ENCODE data around the gene MAPKAPK3.

The MAPKAPK3 gene

DNA sequence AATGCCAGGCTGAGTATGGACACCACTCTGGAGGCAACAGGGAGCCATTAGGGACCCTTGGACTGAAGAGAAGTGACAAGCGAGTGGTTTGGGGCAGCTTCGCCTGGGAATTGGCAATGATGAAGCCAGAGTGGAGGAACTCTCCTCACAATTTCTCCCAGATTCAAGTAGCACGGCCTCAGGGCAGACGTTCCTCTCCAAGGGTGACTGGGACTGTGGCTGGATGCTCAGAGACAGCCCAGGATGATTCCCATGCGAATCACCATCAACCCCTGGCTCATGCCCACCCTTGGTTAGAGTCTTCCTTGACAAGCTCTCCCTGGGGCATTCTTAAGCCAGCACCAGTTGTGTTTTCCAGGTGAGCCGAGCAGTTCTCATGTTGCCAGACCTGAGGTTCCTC, 41.5 kb downstream of the MAPKAPK3 start:
- Histone ChIP-seq H2AFZ (ENCODE audit: low read length) (no peak overlapping the region), H3K4me2 (ENCODE audit: low read depth, low read length, poor library complexity, severe bottlenecking) (no peak overlapping the region), H3K9me2 (replicated peaks; ENCODE audit: low read depth, low read length) (no peaks in the 10 kb centered on the region), H3K36me3 (ENCODE audit: insufficient read depth, low read length) (no peaks in the 10 kb centered on the region), H3K9me3 (ENCODE audit: insufficient read depth, low read depth, low read length) (no peaks in the 10 kb centered on the region), H3F3A (ENCODE audit: low read depth) (no peaks in the 10 kb centered on the region), H3K4me1 (ENCODE audit: insufficient read depth, low read length, poor library complexity, severe bottlenecking) (no peaks in the 10 kb centered on the region), H3K9ac (ENCODE audit: low read depth, low read length, poor library complexity, severe bottlenecking) (no peak overlapping the region), H4K20me1 (ENCODE audit: insufficient read depth, low read length, poor library complexity, severe bottlenecking) (no peaks in the 10 kb centered on the region), H3K27me3 (ENCODE audit: insufficient read depth, low read length, poor library complexity, severe bottlenecking) (no peaks in the 10 kb centered on the region), H3K79me2 (ENCODE audit: insufficient read depth, low read length) (no peaks in the 10 kb centered on the region), H3K4me3 (ENCODE audit: low read length, poor library complexity, severe bottlenecking) (no peak overlapping the region)
- TF ChIP-seq EZH2phosphoT487 (IDR thresholded peaks at IDR 0.05; ENCODE audit: borderline replicate concordance), result no peak
- TF ChIP-seq, protein P1, sequence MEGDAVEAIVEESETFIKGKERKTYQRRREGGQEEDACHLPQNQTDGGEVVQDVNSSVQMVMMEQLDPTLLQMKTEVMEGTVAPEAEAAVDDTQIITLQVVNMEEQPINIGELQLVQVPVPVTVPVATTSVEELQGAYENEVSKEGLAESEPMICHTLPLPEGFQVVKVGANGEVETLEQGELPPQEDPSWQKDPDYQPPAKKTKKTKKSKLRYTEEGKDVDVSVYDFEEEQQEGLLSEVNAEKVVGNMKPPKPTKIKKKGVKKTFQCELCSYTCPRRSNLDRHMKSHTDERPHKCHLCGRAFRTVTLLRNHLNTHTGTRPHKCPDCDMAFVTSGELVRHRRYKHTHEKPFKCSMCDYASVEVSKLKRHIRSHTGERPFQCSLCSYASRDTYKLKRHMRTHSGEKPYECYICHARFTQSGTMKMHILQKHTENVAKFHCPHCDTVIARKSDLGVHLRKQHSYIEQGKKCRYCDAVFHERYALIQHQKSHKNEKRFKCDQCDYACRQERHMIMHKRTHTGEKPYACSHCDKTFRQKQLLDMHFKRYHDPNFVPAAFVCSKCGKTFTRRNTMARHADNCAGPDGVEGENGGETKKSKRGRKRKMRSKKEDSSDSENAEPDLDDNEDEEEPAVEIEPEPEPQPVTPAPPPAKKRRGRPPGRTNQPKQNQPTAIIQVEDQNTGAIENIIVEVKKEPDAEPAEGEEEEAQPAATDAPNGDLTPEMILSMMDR (conservative IDR thresholded peaks at IDR 0.05; ENCODE audit: low read length), result no peak

DNA sequence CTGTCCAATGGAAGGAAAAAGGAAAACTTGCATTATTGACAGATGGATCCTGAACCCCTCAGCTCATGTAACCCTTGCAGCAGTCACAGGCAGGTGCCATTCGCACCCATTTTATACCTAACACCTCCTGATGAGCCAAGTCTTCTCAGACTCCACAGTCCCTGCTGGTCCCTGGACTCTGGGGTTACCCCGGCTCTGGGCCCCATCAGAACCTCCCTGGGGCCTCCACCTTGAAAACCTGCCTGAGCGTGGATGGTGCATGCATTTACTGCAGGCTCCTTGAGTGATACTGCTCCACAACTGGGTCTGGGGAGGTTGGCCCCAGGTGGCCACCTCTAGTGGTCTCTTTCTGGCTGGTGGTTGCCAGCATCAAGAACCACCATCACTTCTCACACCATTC, 41.9 kb downstream of the MAPKAPK3 start:
- no peak overlapping the region for H3K9ac ChIP-seq (ENCODE audit: low read depth, low read length, poor library complexity, severe bottlenecking)

DNA sequence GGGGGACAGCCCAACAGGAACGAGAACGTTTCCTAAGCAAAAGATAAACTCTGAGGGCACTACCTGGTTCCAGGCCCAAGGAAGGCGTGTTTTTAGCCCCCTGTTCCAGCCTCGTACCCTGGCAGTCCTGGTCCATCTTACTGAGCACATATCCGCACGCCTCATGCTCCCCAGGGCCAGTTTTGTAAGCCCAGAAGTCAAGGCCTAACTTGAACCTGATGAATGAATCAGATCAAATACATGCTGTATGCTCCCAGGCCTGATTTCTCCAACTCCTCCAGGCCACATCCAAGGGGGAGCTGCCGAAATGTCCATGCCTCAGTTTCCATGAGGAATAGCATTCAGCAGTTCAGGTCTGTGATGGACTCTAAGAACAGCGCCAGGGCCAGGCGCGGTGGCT, 43.4 kb downstream of the MAPKAPK3 start:
- no peaks in the 10 kb centered on the region for H3K36me3 ChIP-seq (ENCODE audit: insufficient read depth, low read length)
- no peak for TF ChIP-seq EZH2phosphoT487 (IDR thresholded peaks at IDR 0.05; ENCODE audit: borderline replicate concordance)
- TF ChIP-seq, protein P1 (conservative IDR thresholded peaks at IDR 0.05; ENCODE audit: low read length), result no peak
- H3K27me3 ChIP-seq (ENCODE audit: insufficient read depth, low read length, poor library complexity, severe bottlenecking), result no peaks in the 10 kb centered on the region
- no peaks in the 10 kb centered on the region for H3K9me2 ChIP-seq (replicated peaks; ENCODE audit: low read depth, low read length)
- H3K9me3 ChIP-seq (ENCODE audit: insufficient read depth, low read depth, low read length), result no peaks in the 10 kb centered on the region
- H3K4me3 ChIP-seq (ENCODE audit: low read length, poor library complexity, severe bottlenecking), result no peak overlapping the region
- no peak overlapping the region for H3K9ac ChIP-seq (ENCODE audit: low read depth, low read length, poor library complexity, severe bottlenecking)
- no peaks in the 10 kb centered on the region for H3F3A ChIP-seq (ENCODE audit: low read depth)
- H3K4me1 ChIP-seq (ENCODE audit: insufficient read depth, low read length, poor library complexity, severe bottlenecking), result peaks cover 3% of the 10 kb centered on the region
- H2AFZ ChIP-seq (ENCODE audit: low read length), result no peak overlapping the region
- H4K20me1 ChIP-seq (ENCODE audit: insufficient read depth, low read length, poor library complexity, severe bottlenecking), result no peaks in the 10 kb centered on the region
- H3K79me2 ChIP-seq (ENCODE audit: insufficient read depth, low read length), result no peaks in the 10 kb centered on the region
- H3K4me2 ChIP-seq (ENCODE audit: low read depth, low read length, poor library complexity, severe bottlenecking), result no peak overlapping the region

More for the DNA sequence above, 41.9 kb downstream of the MAPKAPK3 start:
- no peaks in the 10 kb centered on the region for H3K36me3 ChIP-seq (ENCODE audit: insufficient read depth, low read length)
- H3K4me2 ChIP-seq (ENCODE audit: low read depth, low read length, poor library complexity, severe bottlenecking), result no peak overlapping the region
- no peaks in the 10 kb centered on the region for H3K79me2 ChIP-seq (ENCODE audit: insufficient read depth, low read length)
- no peaks in the 10 kb centered on the region for H3K9me3 ChIP-seq (ENCODE audit: insufficient read depth, low read depth, low read length)
- H2AFZ ChIP-seq (ENCODE audit: low read length), result no peak overlapping the region
- TF ChIP-seq EZH2phosphoT487 (IDR thresholded peaks at IDR 0.05; ENCODE audit: borderline replicate concordance), result no peak
- H3K4me1 ChIP-seq (ENCODE audit: insufficient read depth, low read length, poor library complexity, severe bottlenecking), result no peaks in the 10 kb centered on the region
- no peak overlapping the region for H3K4me3 ChIP-seq (ENCODE audit: low read length, poor library complexity, severe bottlenecking)
- no peaks in the 10 kb centered on the region for H3K9me2 ChIP-seq (replicated peaks; ENCODE audit: low read depth, low read length)
- H3K27me3 ChIP-seq (ENCODE audit: insufficient read depth, low read length, poor library complexity, severe bottlenecking), result no peaks in the 10 kb centered on the region
- no peaks in the 10 kb centered on the region for H4K20me1 ChIP-seq (ENCODE audit: insufficient read depth, low read length, poor library complexity, severe bottlenecking)
- no peaks in the 10 kb centered on the region for H3F3A ChIP-seq (ENCODE audit: low read depth)

DNA sequence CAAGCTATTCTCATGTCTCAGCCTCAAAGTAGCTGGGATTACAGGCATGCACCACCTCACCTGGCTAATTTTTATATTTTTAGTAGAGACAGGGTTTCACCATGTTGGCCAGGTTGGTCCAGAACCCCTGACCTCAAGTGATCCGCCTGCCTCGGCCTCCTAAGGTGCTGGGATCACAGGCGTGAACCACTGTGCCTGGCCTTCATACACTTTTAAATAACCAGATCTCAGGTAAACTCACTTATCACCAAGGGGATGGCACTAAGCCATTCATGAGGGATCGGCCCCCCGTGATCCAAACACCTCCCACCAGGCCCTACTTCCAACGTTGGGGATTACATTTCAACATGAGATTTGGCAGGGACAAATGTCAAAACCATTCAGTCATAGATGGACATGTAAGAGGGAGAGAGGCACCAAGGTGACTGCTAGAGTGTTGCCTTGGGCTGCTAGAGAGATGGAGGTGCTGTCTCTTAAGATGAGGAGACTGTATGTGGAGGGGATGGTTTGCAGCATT, 44.4 kb downstream of the MAPKAPK3 start:
- Histone ChIP-seq H3K9me3 (ENCODE audit: insufficient read depth, low read depth, low read length) (no peaks in the 10 kb centered on the region), H3K9me2 (replicated peaks; ENCODE audit: low read depth, low read length) (no peaks in the 10 kb centered on the region), H3K4me3 (ENCODE audit: low read length, poor library complexity, severe bottlenecking) (no peak overlapping the region), H3K9ac (ENCODE audit: low read depth, low read length, poor library complexity, severe bottlenecking) (no peak overlapping the region), H3K79me2 (ENCODE audit: insufficient read depth, low read length) (no peaks in the 10 kb centered on the region), H3K27me3 (ENCODE audit: insufficient read depth, low read length, poor library complexity, severe bottlenecking) (no peaks in the 10 kb centered on the region), H4K20me1 (ENCODE audit: insufficient read depth, low read length, poor library complexity, severe bottlenecking) (no peaks in the 10 kb centered on the region), H3K36me3 (ENCODE audit: insufficient read depth, low read length) (no peaks in the 10 kb centered on the region), H2AFZ (ENCODE audit: low read length) (no peak overlapping the region), H3K4me2 (ENCODE audit: low read depth, low read length, poor library complexity, severe bottlenecking) (no peak overlapping the region), H3K4me1 (ENCODE audit: insufficient read depth, low read length, poor library complexity, severe bottlenecking) (peaks cover 7% of the 10 kb centered on the region), H3F3A (ENCODE audit: low read depth) (no peaks in the 10 kb centered on the region)
- TF ChIP-seq, protein P1 (conservative IDR thresholded peaks at IDR 0.05; ENCODE audit: low read length), result no peak
- no peak for TF ChIP-seq EZH2phosphoT487 (IDR thresholded peaks at IDR 0.05; ENCODE audit: borderline replicate concordance)
